Keratinocyte (primary cell): Measurements from ENCODE around the gene NFYB. TPM values are rescaled to one million over a fixed set of nuclear protein-coding genes. Genes with fewer than 3 reads are reported as not detected.
"Not testable (repeated sequence)": the region's sequence is repeated elsewhere in the genome, so short reads cannot be mapped to it uniquely, and the experiment has no call there.

Experiments
- DNase-seq: peaks from one replicate; pipeline ENCODE4 v3.0.0-alpha.2; 2011; ENCODE audit warnings: low read depth, missing footprints, low spot score
- FAIRE-seq: peaks from 2 replicates; lab custom pipeline; 2011; peaks lifted over from hg19 to GRCh38; lab: Jason Lieb, UNC
- H2AFZ ChIP-seq: 2 replicates; pipeline ENCODE4 v1.6.0; 2012; ENCODE audit warnings: low read length, control low read depth, inconsistent platforms; ENCODE audit not compliant: control insufficient read depth
- H3K27ac ChIP-seq: 2 replicates; pipeline ENCODE4 v1.5.1; 2011; ENCODE audit warnings: low read length; ENCODE audit not compliant: control insufficient read depth, insufficient read depth
- H3K27me3 ChIP-seq: 3 replicates; pipeline ENCODE4 v1.6.0; 2011; ENCODE audit warnings: low read length; ENCODE audit not compliant: control insufficient read depth, insufficient read depth; ENCODE audit errors: extremely low read depth
- H3K36me3 ChIP-seq, 2 experiments: 2 replicates in 1 of 2; 3 replicates in 1 of 2; pipeline ENCODE4 v1.5.1; 2011; ENCODE audit warnings: low read length in 2 of 2, mild to moderate bottlenecking in 1 of 2; ENCODE audit not compliant: control insufficient read depth in 2 of 2, insufficient read depth in 2 of 2; ENCODE audit errors: extremely low read depth in 1 of 2
- H3K4me1 ChIP-seq: 3 replicates; pipeline ENCODE4 v1.5.1; 2011; ENCODE audit warnings: low read length; ENCODE audit not compliant: control insufficient read depth, insufficient read depth; ENCODE audit errors: extremely low read depth
- H3K4me2 ChIP-seq: 3 replicates; pipeline ENCODE4 v1.6.0; 2011; ENCODE audit warnings: low read depth, low read length; ENCODE audit not compliant: control insufficient read depth, insufficient read depth; ENCODE audit errors: extremely low read depth
- H3K4me3 ChIP-seq, 3 experiments: fragments of 200-600 bp in 1 of 3; sonication (generic) in 1 of 3; 2 replicates in 2 of 3; 3 replicates in 1 of 3; pipeline ENCODE4 v1.5.1; 2011 to 2016; ENCODE audit warnings: low read length in 3 of 3, mild to moderate bottlenecking in 3 of 3, control low read depth in 2 of 3, inconsistent platforms in 1 of 3, low read depth in 1 of 3, mixed read lengths in 1 of 3, mixed run types in 1 of 3, moderate library complexity in 1 of 3; ENCODE audit not compliant: control insufficient read depth in 2 of 3, insufficient read depth in 2 of 3; ENCODE audit errors: extremely low read depth in 1 of 3
- H3K79me2 ChIP-seq: 2 replicates; pipeline ENCODE4 v1.6.0; 2012; ENCODE audit warnings: low read length; ENCODE audit not compliant: control insufficient read depth, insufficient read depth
- H3K9ac ChIP-seq: 3 replicates; pipeline ENCODE4 v1.6.0; 2011; ENCODE audit warnings: low read length; ENCODE audit not compliant: control insufficient read depth, insufficient read depth; ENCODE audit errors: extremely low read depth
- H3K9me1 ChIP-seq: 3 replicates; pipeline ENCODE4 v1.6.0; 2011; ENCODE audit warnings: low read length; ENCODE audit not compliant: control insufficient read depth, insufficient read depth; ENCODE audit errors: extremely low read depth
- H3K9me3 ChIP-seq: 2 replicates; pipeline ENCODE4 v1.5.1; 2012; ENCODE audit warnings: low read depth, low read length; ENCODE audit not compliant: control insufficient read depth
- H4K20me1 ChIP-seq: 3 replicates; pipeline ENCODE4 v1.6.0; 2011; ENCODE audit warnings: low read length; ENCODE audit not compliant: control insufficient read depth, insufficient read depth; ENCODE audit errors: extremely low read depth
- CTCF ChIP-seq, 3 experiments: IDR thresholded peaks in 1 of 3; conservative IDR thresholded peaks in 1 of 3; optimal IDR thresholded peaks in 1 of 3; 2 replicates in 2 of 3; 3 replicates in 1 of 3; pipeline versions ENCODE3 to v1.5.1; 2011; ENCODE audit warnings: low read length in 3 of 3, mild to moderate bottlenecking in 3 of 3, moderate library complexity in 2 of 3, control low read depth in 1 of 3, inconsistent platforms in 1 of 3; ENCODE audit not compliant: insufficient read depth in 2 of 3; ENCODE audit errors: extremely low read depth in 1 of 3
- EZH2 ChIP-seq: IDR thresholded peaks from one replicate; pipeline ENCODE4 v1.6.1; 2012; ENCODE audit warnings: inconsistent platforms, mild to moderate bottlenecking, low read length, moderate library complexity
- dilution Hi-C: fragments of 300-500 bp; cut with MboI; formaldehyde crosslinking; loops from one replicate; pipeline ENCODE4 v1.7.0; 2020; ENCODE audit warnings: low sequenced_read_pairs; ENCODE audit not compliant: extremely low pct_ligation_motif_present
- polyA plus RNA-seq, 5 experiments: library from polyadenylated mRNA; depleted of rRNA in 3 of 5; stranded (reverse) in 3 of 5; stranded (forward) in 1 of 5; unstranded in 1 of 5; fragments of >200 nt; gene quantifications; 1 replicate in 1 of 5; 2 replicates in 3 of 5; 3 replicates in 1 of 5; pipeline versions ENCODE4 v1.2.1 to v1.2.3, GENCODE V29; 2011 to 2012; ENCODE audit warnings: missing spikeins in 2 of 5, low read depth in 1 of 5, low replicate concordance in 1 of 5

NFYB gene
- polyA plus RNA-seq, 1 donor (not counting 4 experiments of a cell fraction or from before 2014, with no cell fraction given): 22.8 TPM

DNA sequence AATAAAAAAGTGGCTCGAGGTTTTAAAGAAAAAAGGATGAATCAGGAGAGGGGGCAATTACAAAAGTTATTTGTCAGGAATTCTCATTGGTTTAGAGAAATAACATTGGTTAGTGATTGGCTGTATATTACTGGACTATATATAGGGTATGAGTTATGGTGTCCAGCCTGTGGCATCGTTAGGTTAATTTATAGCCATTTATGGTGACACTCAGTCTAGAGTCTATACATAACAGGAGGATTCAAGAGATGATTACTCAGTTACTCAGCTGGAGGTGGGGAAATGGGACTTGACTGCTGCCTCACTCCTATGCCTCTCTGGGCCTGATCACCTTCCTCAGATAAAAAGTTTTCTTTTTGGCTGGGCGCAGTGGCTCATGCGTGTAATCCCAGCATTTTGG is 25.6 kb upstream of the NFYB start:
- Histone ChIP-seq H3K4me2 (no peak overlapping the region), H3K9me1 (no peaks in the 10 kb centered on the region), H2AFZ (no peak overlapping the region), H3K79me2 (no peaks in the 10 kb centered on the region), H3K36me3 (no peaks in the 10 kb centered on the region), H3K27ac (no peak overlapping the region), H4K20me1 (no peaks in the 10 kb centered on the region), H3K4me1 (no peaks in the 10 kb centered on the region), H3K27me3 (no peaks in the 10 kb centered on the region), H3K9me3 (no peaks in the 10 kb centered on the region), H3K9ac (no peak overlapping the region), H3K4me3 (no peak overlapping the region)
- no peak for FAIRE-seq
- no peak for DNase-seq
- dilution Hi-C loops: no loop called here
- TF ChIP-seq CTCF (optimal IDR thresholded peaks at IDR 0.05 in 1 of 3, IDR thresholded peaks at IDR 0.05 in 1 of 3, conservative IDR thresholded peaks at IDR 0.05 in 1 of 3; ENCODE audit: extremely low read depth in 1 of 3, insufficient read depth in 2 of 3, low read length in 3 of 3) (no peak), EZH2 (no peak)

- FAIRE-seq, H3K36me3 ChIP-seq: not testable (repeated sequence)
Observed at GRCh38 chr12:104163028-104163427, 25.0 kb upstream of the NFYB start.

More at GRCh38 chr12:104163028-104163427, 25.0 kb upstream of the NFYB start:
- H3K27ac ChIP-seq, dilution Hi-C loops, H3K9ac ChIP-seq, DNase-seq, H3K4me1 ChIP-seq, H3K4me2 ChIP-seq, H4K20me1 ChIP-seq, H3K9me1 ChIP-seq, H2AFZ ChIP-seq, H3K9me3 ChIP-seq, H3K27me3 ChIP-seq, H3K79me2 ChIP-seq, H3K4me3 ChIP-seq: not testable (repeated sequence)
